ENCODE measurements around the gene CCDC73.
A peak's percentile ranks its signal among the peaks of the same experiment; 100 is the strongest.
"Not testable (repeated sequence)": the region's sequence is repeated elsewhere in the genome, so short reads cannot be mapped to it uniquely, and the experiment has no call there.

Gene CCDC73

DNA sequence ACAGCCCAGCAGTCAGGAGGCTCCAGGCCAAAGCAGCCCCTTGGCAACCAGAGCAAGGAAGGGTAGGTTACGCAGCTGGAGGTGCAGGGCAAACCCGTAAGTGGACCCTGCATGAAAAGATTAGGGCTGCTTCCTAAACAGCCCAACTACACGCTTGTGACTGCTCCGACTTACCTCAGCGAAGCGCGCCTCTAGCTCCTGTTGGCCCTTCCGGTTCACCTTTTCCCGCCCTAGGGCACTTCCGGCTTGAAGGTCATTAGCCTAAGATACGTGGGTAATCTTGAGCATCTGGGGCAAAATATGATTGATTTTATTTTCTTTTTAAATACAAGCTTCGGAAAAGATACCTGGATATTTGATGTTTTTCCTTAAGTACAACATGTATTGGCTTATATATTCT lies at the start of gene CCDC73:
Gene CCDC73, minus strand, starts transcription at position 224 of the 400 bp plus-strand sequence. CDS start 34,419 bp downstream, outside the sequence.
- no peak for DNase-seq (ENCODE audit: low spot score)

DNA sequence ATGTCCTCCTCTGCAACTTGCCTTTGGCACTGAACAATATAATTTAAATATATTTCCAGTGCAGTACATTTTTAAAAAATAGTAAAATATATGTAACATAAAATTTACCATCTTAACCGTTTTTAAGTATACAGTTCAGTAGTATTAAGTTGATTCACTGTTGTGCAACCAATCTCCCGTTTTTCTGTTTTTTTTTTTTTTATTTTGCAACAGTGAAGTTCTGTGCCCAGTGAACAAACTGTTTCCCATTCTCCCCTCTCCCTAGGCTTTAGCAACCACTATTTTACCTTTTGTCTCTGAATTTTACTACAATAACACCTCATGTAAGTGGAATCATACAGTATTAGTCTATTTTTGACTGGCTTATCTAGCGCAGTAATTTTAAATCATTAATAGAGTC lies 49.1 kb upstream of the CCDC73 start:
- no peak for DNase-seq (ENCODE audit: low spot score)

GRCh38 chr11:32840587-32840986 lies 46.1 kb upstream of the CCDC73 start:
- no peak for DNase-seq (ENCODE audit: low spot score)

DNA sequence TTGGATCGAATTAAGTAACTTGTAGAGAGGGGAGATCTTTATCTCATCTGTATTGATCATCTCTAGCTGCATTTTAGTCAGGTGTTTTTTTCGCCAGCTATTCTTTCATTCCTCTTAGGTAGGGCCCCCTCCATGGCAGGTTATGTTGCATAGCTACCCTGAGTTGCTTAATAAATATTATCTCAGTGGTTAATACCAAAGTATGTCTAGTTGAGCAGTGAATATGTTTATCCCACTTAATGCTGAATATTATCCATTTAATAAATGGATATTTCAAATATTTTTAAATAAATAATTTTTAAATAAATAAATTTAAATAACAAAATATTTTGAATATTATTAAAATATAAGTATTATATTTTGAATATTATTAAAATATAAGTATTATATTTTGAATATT lies 44.8 kb upstream of the CCDC73 start:
- no peak for DNase-seq (ENCODE audit: low spot score)

DNA sequence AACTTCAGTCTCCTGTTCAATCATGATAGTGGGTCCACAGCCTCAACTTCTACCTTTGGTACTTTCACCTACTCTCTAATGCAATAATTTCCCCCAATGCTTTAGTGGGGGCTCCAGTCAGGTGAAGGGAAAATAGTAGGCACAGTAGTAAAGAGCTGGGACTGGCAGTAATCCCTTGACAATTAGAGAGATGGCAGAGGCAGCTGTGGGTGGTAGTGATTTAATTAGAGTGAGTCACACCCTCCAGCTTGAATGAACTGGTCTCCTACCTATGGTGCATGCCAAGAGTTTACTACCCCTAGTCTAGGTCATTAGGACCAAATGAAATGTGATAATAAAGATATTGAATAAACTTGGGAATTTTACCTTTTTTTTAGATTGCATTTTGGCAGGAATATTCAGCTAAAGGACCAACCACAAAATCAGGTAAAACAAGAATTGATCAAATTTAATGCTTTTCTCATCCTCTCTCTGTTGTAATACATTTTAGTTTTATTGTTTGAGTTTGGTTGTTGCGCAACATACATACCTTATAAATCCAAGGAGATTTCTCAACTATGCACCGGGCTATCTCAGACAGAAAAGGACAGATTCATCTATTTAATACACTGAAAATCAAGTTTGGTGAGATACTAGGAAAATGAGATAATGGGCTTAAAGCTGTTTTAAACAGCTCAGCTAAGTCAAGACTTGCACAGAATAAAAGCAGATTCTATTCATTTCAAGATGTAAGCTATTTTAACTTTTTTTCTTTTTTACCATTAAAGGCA lies 44.2 kb upstream of the CCDC73 start:
- no peak for DNase-seq (ENCODE audit: low spot score)

- no peak for DNase-seq (ENCODE audit: low spot score)
Observed at GRCh38 chr11:32836946-32837345, 42.5 kb upstream of the CCDC73 start.

GRCh38 chr11:32833921-32834320 lies 39.5 kb upstream of the CCDC73 start:
- DNase-seq (ENCODE audit: low spot score) = no peak

DNA sequence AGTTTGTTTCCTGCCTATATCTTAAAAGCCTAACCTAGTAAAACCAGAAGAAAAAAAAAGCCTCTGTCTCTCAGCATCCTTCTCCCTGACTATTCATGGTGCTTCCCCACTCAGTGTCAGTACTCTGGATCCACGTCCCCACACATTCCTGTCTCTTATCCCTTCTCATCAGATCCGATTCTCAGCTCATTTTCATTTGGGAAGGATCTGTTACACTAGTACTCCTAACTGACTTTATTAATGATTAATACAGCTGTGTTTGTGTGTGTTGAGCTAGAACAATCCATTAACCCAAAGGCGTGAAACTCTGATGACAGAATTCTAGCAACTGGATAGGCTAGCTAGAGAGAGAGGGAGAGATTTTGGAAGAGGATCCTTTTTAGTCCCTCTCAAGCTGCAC lies 36.8 kb upstream of the CCDC73 start:
- DNase-seq (ENCODE audit: low spot score) = no peak

DNA sequence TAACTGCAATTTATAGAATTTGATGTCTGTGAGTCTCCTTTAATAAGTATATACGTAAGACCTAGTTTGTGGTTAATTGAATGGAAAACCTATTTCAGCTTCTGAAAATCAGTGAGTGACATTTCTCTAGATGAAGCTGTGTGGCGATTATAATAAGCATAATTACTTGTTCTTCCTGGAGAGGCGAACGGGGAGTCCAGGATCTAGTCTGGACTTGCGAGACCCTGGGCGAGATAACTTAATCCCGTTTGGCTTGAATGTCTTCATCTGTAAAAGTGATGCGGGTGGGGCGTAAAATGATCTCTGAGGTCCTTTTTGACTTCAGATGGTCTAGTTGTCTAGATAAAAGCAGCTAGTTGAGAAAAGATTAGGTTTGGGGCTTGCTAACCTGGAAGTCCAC lies 36.3 kb upstream of the CCDC73 start:
- no peak for DNase-seq (ENCODE audit: low spot score)

GRCh38 chr11:32830413-32830738 lies 35.9 kb upstream of the CCDC73 start:
- DNase-seq (ENCODE audit: low spot score) = no peak

DNA sequence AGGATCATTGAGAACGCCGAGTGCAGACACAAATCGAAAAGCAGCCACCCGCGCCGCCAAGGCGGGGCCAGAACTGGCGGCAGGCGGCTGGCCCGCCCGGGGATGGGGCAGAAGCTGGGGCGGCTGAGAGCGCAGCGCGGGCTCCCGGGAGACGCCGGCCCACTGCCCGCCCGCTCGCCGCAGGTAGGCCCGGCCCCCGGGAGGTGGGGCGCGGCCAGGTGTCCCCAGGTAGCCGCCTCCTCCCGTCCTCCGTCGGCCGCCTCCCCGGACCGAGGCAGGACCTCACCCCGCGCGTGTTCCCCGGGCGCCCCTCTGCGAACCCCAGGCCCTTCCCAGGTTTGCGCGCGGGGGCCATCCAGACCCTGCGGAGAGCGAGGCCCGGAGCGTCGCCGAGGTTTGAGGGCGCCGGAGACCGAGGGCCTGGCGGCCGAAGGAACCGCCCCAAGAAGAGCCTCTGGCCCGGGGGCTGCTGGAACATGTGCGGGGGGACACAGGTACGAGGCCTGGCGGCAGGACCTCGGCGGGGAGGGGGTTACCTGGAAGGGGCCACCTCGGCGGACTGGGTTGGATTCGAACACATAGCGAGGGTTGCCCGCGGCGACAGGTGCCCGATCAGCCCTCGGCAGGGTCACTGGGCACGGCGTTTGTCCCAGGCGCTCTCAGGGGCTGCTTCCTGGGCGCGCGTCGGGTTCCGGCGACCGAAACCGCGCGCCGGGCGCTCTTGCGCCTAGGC lies 35.4 kb upstream of the CCDC73 start, which contains the start of gene PRRG4:
Gene PRRG4, plus strand, starts transcription at position 248 of the 733 bp plus-strand sequence. CDS start 603 bp downstream, outside the sequence.
- DNase-seq (ENCODE audit: low spot score) = peak; percentile 73

GRCh38 chr11:32829157-32829679 lies 34.8 kb upstream of the CCDC73 start:
- DNase-seq (ENCODE audit: low spot score) = no peak

- no peak for DNase-seq (ENCODE audit: low spot score)
Observed at GRCh38 chr11:32827276-32827675, 32.8 kb upstream of the CCDC73 start.

DNA sequence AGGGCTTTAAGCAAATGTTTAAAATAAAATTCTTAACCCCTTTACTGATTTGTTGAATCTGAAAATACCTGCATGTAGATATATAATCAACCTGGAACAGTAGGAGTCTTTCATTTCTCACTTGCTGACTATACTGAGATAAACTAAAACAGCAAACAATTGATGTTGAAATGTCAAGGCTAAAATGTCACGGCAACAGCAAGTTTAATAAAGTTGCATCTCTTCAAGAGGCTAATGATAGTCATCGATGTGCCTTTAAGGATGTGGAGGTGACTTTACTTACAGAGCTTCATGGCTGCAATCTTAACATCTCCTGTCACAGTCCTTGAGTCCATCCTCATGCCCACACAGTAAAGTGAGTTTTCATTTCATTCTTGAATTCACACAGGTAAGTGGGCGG lies 31.7 kb upstream of the CCDC73 start:
- no peak for DNase-seq (ENCODE audit: low spot score)

GRCh38 chr11:32823617-32824016 lies 29.2 kb upstream of the CCDC73 start:
- DNase-seq (ENCODE audit: low spot score) = not testable (repeated sequence)

DNA sequence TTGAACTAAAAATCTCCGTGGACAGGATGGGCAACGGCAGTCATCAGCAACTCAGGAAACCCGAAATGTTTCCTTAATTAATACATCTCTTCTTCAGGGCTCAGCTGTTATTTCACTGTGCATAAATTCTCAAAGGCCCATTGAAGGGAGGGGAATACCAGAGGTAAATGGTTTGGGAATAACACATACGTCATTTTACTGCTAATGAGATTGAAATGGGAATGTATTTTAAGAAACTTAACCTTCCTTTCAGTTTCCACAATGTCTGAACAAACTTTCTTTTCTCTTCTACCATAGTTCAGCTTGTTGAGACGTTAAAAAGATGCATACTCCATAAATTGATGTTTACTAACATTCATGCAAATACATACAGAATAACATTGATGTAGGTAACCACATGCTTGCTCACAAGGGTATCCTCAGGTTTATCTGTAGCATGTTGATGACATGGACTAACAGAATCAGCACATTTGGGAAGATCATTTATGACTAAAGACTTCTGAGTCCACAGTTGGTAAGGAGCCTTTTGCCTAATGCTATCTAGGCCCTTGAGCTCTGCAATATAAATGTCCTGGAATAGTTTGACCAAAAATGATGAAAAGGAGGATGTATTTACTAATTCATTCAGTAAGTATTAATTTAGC lies 27.6 kb upstream of the CCDC73 start:
- DNase-seq (ENCODE audit: low spot score) = no peak

- no peak for DNase-seq (ENCODE audit: low spot score)
Observed at GRCh38 chr11:32821517-32821916, 27.1 kb upstream of the CCDC73 start.

DNA sequence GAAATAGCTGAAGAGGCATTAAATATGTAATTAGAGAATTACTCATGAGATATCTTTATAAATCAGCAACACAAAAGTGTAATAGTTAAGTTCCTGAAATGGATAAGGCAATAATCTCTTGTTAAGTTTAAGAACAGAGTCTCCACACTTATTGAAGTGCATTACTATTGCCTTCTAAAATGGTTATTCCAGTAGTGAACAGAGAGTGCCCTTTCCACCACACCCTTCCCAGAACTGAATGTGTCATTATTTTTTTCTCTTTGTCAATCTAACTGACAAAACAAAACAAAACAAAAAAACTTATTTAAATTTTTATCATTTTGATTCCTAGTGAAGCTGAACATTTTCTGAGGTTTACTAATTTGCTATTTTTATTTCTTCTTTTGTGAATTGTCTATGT lies 26.0 kb upstream of the CCDC73 start:
- DNase-seq (ENCODE audit: low spot score) = no peak

GRCh38 chr11:32819187-32819586 lies 24.7 kb upstream of the CCDC73 start:
- DNase-seq (ENCODE audit: low spot score) = no peak

DNA sequence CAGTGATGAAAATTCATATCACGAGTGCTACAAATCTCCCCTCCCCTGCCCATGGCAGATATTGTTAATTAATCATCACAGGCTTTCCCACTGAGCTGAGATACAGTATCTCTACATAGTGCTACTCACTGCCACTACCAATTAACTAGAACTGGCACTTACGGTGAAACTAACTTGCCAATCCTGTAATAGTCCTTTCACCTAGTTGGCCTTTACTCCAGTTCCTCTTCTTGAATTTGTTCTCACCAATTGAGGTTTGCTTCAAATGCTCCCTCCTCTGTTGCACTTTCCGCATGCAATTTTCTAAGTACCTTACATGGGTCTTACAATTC lies 23.4 kb upstream of the CCDC73 start:
- no peak for DNase-seq (ENCODE audit: low spot score)

GRCh38 chr11:32817181-32817851 lies 22.9 kb upstream of the CCDC73 start:
- no peak for DNase-seq (ENCODE audit: low spot score)

DNA sequence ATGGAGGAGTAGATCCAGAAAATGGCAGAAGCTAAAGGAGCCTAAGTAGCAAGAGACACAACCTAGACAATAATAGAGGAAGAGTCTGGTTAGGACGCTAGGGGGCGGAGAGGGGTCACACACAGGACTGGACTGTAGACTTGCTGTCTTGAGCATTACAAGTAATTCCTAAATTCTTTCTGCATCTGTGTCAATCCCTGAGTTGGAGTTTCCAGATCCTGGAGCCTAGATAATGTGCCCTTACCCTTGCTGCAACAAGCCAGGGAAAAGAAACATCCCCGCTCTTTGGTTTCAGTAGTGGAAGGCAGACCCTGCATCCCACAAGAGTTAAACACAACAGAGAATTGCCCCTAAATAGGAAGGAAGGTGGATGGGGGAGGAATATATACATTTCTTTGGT lies 14.9 kb upstream of the CCDC73 start:
- peak; percentile 81 for DNase-seq (ENCODE audit: low spot score)

All from GM03348 (cell line).